ENCODE measurements around the gene INSC. TPM values are rescaled to one million over a fixed set of nuclear protein-coding genes. Genes with fewer than 3 reads are reported as not detected.

Gene INSC
- total and polyA plus RNA-seq, 9 of the 15 experiments (the other 6 are each of a cell fraction or from before 2014, with no cell fraction given): not detected

GRCh38 chr11:15158351-15159015, 43.8 kb downstream of the INSC start:
- TF ChIP-seq ZNF507 (tag; conservative IDR thresholded peaks at IDR 0.05): no peak
- in situ Hi-C loops (cut with MboI): no loop called here
- Histone ChIP-seq H3K9me3 (replicated peaks; ENCODE audit: control insufficient read depth, insufficient read depth, low read depth, low read length) (no peaks in the 10 kb centered on the region), H3K4me3 (no peak overlapping the region), H2AFZ (ENCODE audit: low read depth, low read length) (no peak overlapping the region), H3K27me3 (ENCODE audit: control insufficient read depth in 2 of 2, insufficient read depth in 2 of 2, low read length in 2 of 2) (no peaks in the 10 kb centered on the region; a peak in 1 of 5 replicates), H3K9me1 (ENCODE audit: control insufficient read depth, insufficient read depth, low read length) (no peaks in the 10 kb centered on the region), H4K20me1 (replicated peaks; ENCODE audit: control insufficient read depth, insufficient read depth, low read length) (0 out of 2 replicates have a peak, but pooled peaks cover 4% of the 10 kb centered on the region), H3K79me2 (ENCODE audit: control insufficient read depth, insufficient read depth, low read length) (no peaks in the 10 kb centered on the region), H3K4me1 (replicated peaks in 1 of 2; ENCODE audit: control insufficient read depth in 2 of 2, insufficient read depth in 2 of 2, low read length in 2 of 2) (no peaks in the 10 kb centered on the region), H3K9ac (ENCODE audit: insufficient read depth in 1 of 2, low read depth in 2 of 2, low read length in 2 of 2) (no peak overlapping the region), H3K27ac (ENCODE audit: extremely low read depth, low read depth, low read length) (no peak overlapping the region), H3K36me3 (ENCODE audit: control insufficient read depth, insufficient read depth, low read length) (no peaks in the 10 kb centered on the region), H3K4me2 (ENCODE audit: insufficient read depth, low read length) (no peak overlapping the region)
- no peak for DNase-seq (ENCODE audit: extremely low read depth in 1 of 4, low spot score in 3 of 4)
- no peak for FAIRE-seq
- ChIA-PET POLR2A (interaction anchor here (0.5 kb wide), 1 partner anchor 294 kb away, joined by 3 read pairs; no protein-coding TSS in a partner anchor), CTCF (ENCODE audit: low intra/inter-chr PET ratio) (no interaction called here)
- 0% methylated on average over 3 of the region's 3 CpGs for WGBS (ENCODE audit: insufficient coverage, low coverage, missing lambda C conversion rate)
- no peak for ATAC-seq
- BruUV-seq (replicated peaks): no TSS peak
- intact Hi-C loops (cut with micrococcal nuclease): no loop called here

DNA sequence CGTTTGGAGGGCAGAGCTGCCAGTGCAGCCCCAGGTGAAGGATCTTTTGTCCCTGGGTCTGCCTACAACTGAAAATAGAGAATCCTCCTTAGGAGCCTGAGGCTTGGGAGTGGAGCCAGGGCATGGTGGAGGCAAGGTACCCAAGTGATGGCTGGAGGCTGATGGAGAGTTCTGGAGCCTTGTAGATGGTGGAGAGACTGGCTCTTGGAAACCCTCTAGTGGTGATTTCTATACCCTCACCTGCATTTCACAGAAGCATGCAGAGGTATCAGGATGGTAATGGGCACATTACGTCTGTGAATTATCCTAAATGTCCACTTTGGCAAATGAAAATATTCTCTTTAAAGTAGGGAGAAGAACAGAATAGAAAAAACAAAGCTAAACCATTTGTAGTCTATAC, 44.4 kb downstream of the INSC start:
- ATAC-seq: peak; percentile 74
- TF ChIP-seq C11orf30 (IDR thresholded peaks at IDR 0.05; ENCODE audit: low read depth) (no peak), ZNF3 (CRISPR knock-in tag; IDR thresholded peaks at IDR 0.05) (no peak), NCOR1 (IDR thresholded peaks at IDR 0.05) (no peak), ZNF512 (tag; IDR thresholded peaks at IDR 0.05) (no peak), SETDB1 (IDR thresholded peaks at IDR 0.05; ENCODE audit: low read length) (no peak), ZNF274 (IDR thresholded peaks at IDR 0.05; ENCODE audit: borderline replicate concordance, low read depth, low read length) (no peak)
- TF ChIP-seq, protein P1, sequence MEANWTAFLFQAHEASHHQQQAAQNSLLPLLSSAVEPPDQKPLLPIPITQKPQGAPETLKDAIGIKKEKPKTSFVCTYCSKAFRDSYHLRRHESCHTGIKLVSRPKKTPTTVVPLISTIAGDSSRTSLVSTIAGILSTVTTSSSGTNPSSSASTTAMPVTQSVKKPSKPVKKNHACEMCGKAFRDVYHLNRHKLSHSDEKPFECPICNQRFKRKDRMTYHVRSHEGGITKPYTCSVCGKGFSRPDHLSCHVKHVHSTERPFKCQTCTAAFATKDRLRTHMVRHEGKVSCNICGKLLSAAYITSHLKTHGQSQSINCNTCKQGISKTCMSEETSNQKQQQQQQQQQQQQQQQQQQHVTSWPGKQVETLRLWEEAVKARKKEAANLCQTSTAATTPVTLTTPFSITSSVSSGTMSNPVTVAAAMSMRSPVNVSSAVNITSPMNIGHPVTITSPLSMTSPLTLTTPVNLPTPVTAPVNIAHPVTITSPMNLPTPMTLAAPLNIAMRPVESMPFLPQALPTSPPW (CRISPR knock-in tag; IDR thresholded peaks at IDR 0.05): no peak
- TF ChIP-seq, protein P2, sequence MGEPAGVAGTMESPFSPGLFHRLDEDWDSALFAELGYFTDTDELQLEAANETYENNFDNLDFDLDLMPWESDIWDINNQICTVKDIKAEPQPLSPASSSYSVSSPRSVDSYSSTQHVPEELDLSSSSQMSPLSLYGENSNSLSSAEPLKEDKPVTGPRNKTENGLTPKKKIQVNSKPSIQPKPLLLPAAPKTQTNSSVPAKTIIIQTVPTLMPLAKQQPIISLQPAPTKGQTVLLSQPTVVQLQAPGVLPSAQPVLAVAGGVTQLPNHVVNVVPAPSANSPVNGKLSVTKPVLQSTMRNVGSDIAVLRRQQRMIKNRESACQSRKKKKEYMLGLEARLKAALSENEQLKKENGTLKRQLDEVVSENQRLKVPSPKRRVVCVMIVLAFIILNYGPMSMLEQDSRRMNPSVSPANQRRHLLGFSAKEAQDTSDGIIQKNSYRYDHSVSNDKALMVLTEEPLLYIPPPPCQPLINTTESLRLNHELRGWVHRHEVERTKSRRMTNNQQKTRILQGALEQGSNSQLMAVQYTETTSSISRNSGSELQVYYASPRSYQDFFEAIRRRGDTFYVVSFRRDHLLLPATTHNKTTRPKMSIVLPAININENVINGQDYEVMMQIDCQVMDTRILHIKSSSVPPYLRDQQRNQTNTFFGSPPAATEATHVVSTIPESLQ (CRISPR knock-in tag; IDR thresholded peaks at IDR 0.05): no peak

More for the DNA sequence above, 44.4 kb downstream of the INSC start:
- no peak for FAIRE-seq
- no TSS peak for BruUV-seq (replicated peaks)
- no peak overlapping the region for H3K4me2 ChIP-seq (ENCODE audit: insufficient read depth, low read length)
- no peaks in the 10 kb centered on the region for H3K36me3 ChIP-seq (ENCODE audit: control insufficient read depth, insufficient read depth, low read length)
- H3K9me1 ChIP-seq (ENCODE audit: control insufficient read depth, insufficient read depth, low read length): no peaks in the 10 kb centered on the region
- H2AFZ ChIP-seq (ENCODE audit: low read depth, low read length): no peak overlapping the region
- no peak overlapping the region for H3K9ac ChIP-seq (ENCODE audit: insufficient read depth in 1 of 2, low read depth in 2 of 2, low read length in 2 of 2)
- no peak overlapping the region for H3K4me3 ChIP-seq
- 0% methylated on average over 2 of the region's 2 CpGs for WGBS (ENCODE audit: insufficient coverage, low coverage, missing lambda C conversion rate)
- H3K27ac ChIP-seq (ENCODE audit: extremely low read depth, low read depth, low read length): no peak overlapping the region
- H3K27me3 ChIP-seq (ENCODE audit: control insufficient read depth in 2 of 2, insufficient read depth in 2 of 2, low read length in 2 of 2): no peaks in the 10 kb centered on the region; a peak in 1 of 5 replicates
- CTCF ChIA-PET (ENCODE audit: low intra/inter-chr PET ratio): no interaction called here
- POLR2A ChIA-PET: interaction anchor here (0.5 to 0.6 kb wide), 2 partner anchors 201 to 293 kb away, joined by 3 to 4 read pairs; no protein-coding TSS in a partner anchor
- H3K4me1 ChIP-seq (replicated peaks in 1 of 2; ENCODE audit: control insufficient read depth in 2 of 2, insufficient read depth in 2 of 2, low read length in 2 of 2): no peaks in the 10 kb centered on the region
- no peaks in the 10 kb centered on the region for H3K9me3 ChIP-seq (replicated peaks; ENCODE audit: control insufficient read depth, insufficient read depth, low read depth, low read length)
- H3K79me2 ChIP-seq (ENCODE audit: control insufficient read depth, insufficient read depth, low read length): no peaks in the 10 kb centered on the region
- H4K20me1 ChIP-seq (replicated peaks; ENCODE audit: control insufficient read depth, insufficient read depth, low read length): 0 out of 2 replicates have a peak, but pooled peaks cover 4% of the 10 kb centered on the region
- intact Hi-C loops (cut with micrococcal nuclease) (no loop called here), in situ Hi-C loops (cut with MboI) (no loop called here)
- DNase-seq (ENCODE audit: extremely low read depth in 1 of 4, low spot score in 3 of 4): peak; percentile 2 to 26 (median 20)
